ENCODE results near the gene RTF1. TPM values are rescaled to one million over a fixed set of nuclear protein-coding genes. Genes with fewer than 3 reads are reported as not detected.

RTF1 gene
- total and polyA plus RNA-seq, 2 donors (not counting 3 experiments of a cell fraction or from before 2014, with no cell fraction given), result 19.2 to 40.6 TPM

DNA sequence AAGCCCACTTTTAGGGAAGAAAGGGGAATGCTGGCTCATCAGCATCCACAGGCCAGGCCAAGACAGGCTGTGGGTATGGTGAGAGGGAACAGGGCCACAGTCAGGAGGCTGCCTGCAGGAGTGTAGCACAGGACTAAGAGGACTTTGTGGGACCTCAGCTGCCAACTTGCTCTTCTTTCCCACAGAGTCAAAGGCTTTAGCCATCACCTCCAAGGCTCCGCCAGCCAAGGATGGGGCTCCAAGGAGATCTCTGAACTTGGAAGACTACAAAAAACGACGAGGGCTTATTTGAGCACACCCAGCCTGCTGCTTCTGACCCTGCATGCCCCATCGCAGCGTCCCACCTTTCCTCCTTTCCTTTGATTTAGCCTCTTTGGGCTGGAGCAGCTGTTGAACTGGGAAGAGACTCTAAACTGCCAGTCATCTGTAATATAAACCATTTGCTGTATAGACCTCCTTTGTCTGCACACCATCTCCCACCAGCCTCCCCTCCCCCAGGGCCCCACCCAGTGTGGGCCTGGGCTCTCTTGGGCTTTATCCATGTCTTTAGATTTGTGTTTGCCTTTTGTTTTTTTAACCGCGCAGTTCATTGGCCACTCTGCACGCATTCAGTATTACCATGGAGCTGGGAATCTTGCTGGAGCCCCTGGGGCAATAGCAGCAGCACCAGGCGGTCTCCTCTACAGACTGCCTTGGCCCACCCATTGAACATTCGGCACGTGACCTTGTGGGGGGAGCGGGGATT, 63.7 kb downstream of the RTF1 start:
- DNase-seq (ENCODE audit: low read depth, low spot score) (no peak), FAIRE-seq (no peak)
- no TSS peak for BruUV-seq (replicated peaks)
- Histone ChIP-seq H3K36me3 (ENCODE audit: control insufficient read depth in 2 of 2, extremely low read depth in 1 of 2, insufficient read depth in 2 of 2, low read length in 2 of 2) (peaks cover 18 to 40% of the 10 kb centered on the region in 2 experiments), H2AFZ (ENCODE audit: low read depth, low read length) (no peak overlapping the region), H3K27me3 (ENCODE audit: control insufficient read depth in 2 of 2, insufficient read depth in 2 of 2, low read length in 2 of 2) (no peaks in the 10 kb centered on the region), H3K9ac (replicated peaks; ENCODE audit: extremely low read depth, insufficient read depth, low read length) (no peak overlapping the region), H4K20me1 (replicated peaks; ENCODE audit: control insufficient read depth, extremely low read depth, insufficient read depth, low read length) (no peaks in the 10 kb centered on the region), H3K4me1 (ENCODE audit: control insufficient read depth, extremely low read depth, insufficient read depth, low read length) (no peaks in the 10 kb centered on the region), H3K27ac (ENCODE audit: insufficient read depth, low read depth, low read length) (no peak overlapping the region), H3K9me3 (replicated peaks; ENCODE audit: control insufficient read depth, insufficient read depth, low read length) (no peaks in the 10 kb centered on the region), H3K79me2 (ENCODE audit: control insufficient read depth, insufficient read depth, low read length) (no peaks in the 10 kb centered on the region), H3K4me3 (replicated peaks in 1 of 3; ENCODE audit: insufficient read depth in 1 of 3, low read depth in 1 of 3, low read length in 3 of 3) (no peak overlapping the region), H3K9me1 (replicated peaks; ENCODE audit: control insufficient read depth, extremely low read depth, insufficient read depth, low read length) (no peaks in the 10 kb centered on the region), H3K4me2 (ENCODE audit: insufficient read depth, low read length) (no peak overlapping the region)
- no peak for TF ChIP-seq CTCF (IDR thresholded peaks at IDR 0.05; ENCODE audit: extremely low read depth in 1 of 2, insufficient read depth in 1 of 2, low read depth in 1 of 2, low read length in 2 of 2)
- no peak for TF ChIP-seq MAX (IDR thresholded peaks at IDR 0.05; ENCODE audit: insufficient read depth, insufficient read length)
- no peak for TF ChIP-seq JUN (IDR thresholded peaks at IDR 0.05; ENCODE audit: borderline replicate concordance, insufficient read depth, insufficient read length, low read depth)
- TF ChIP-seq EZH2 (IDR thresholded peaks at IDR 0.05; ENCODE audit: borderline replicate concordance, low read depth, low read length, severe bottlenecking), result no peak
- no peak for TF ChIP-seq MYC (IDR thresholded peaks at IDR 0.05; ENCODE audit: low read depth, low read length)
- no peak for TF ChIP-seq GATA2 (IDR thresholded peaks at IDR 0.05; ENCODE audit: insufficient read depth, insufficient read length, low read depth, low read length)
- no peak for TF ChIP-seq POLR2AphosphoS5 (IDR thresholded peaks at IDR 0.05; ENCODE audit: insufficient read depth, low read depth, low read length)
- POLR2A ChIA-PET, result no interaction called here
- intact Hi-C loops (cut with micrococcal nuclease), result no loop called here
- CTCF ChIA-PET, result interaction anchor here (5.3 kb wide), 1 partner anchor 15 kb away, joined by 37 read pairs; no protein-coding TSS in a partner anchor
- dilution Hi-C loops (cut with MboI; ENCODE audit: extremely low pct_ligation_motif_present, low sequenced_read_pairs), result no loop called here

Data from endothelial cell of umbilical vein (primary cell).